Erythroblast (primary cell): ENCODE data around the gene CCDC91.

Experiments used
- GATA1 ChIP-seq: IDR thresholded peaks from 2 replicates; pipeline ENCODE4 v1.6.1; 2011; ENCODE audit warnings: low read depth, mild to moderate bottlenecking, control low read depth, low read length, moderate library complexity
- POLR2A ChIP-seq: IDR thresholded peaks from 2 replicates; pipeline ENCODE4 v1.6.1; 2011; ENCODE audit warnings: mild to moderate bottlenecking, low read length

- TF ChIP-seq POLR2A, result no peak
- TF ChIP-seq GATA1, result no peak
Observed at GRCh38 chr12:28286352-28286751, 96.1 kb downstream of the CCDC91 start.
